HEK293 (cell line): ENCODE data around the gene SMURF1.

Experiments used
- CTCF ChIA-PET: fragments of 350-600 bp; formaldehyde crosslinking; extraction: SDS; loops from one replicate; lab custom pipeline; 2021; ENCODE audit warnings: antibody characterized with exemption; lab: Yijun Ruan, JAX
- POLR2A ChIA-PET: fragments of 300-600 bp; formaldehyde crosslinking; extraction: SDS; loops from one replicate; lab custom pipeline; 2020; ENCODE audit warnings: antibody characterized with exemption, inconsistent platforms; lab: Yijun Ruan, JAX
- H3K27ac ChIP-seq: fragments of 200-500 bp; sonication (Bioruptor generic); 2 replicates; pipeline ENCODE4 v1.5.1; 2014; ENCODE audit warnings: low read depth, low read length, control low read depth, inconsistent platforms; ENCODE audit errors: extremely low read depth
- H3K36me3 ChIP-seq, 2 experiments: fragments of 200-500 bp in 1 of 2; sonication (Bioruptor generic) in 1 of 2; 1 replicate in 1 of 2; 2 replicates in 1 of 2; pipeline ENCODE4 v1.5.1; 2014 to 2017; ENCODE audit warnings: inconsistent platforms in 2 of 2, low read length in 2 of 2; ENCODE audit not compliant: control insufficient read depth in 2 of 2, insufficient read depth in 1 of 2
- H3K4me1 ChIP-seq: fragments of 200-500 bp; sonication (Bioruptor generic); 2 replicates; pipeline ENCODE4 v1.5.1; 2014; ENCODE audit warnings: mild to moderate bottlenecking, low read length, inconsistent platforms; ENCODE audit not compliant: control insufficient read depth, insufficient read depth
- H3K4me3 ChIP-seq: 2 replicates; pipeline ENCODE4 v1.5.1; 2011; ENCODE audit warnings: low read depth, mild to moderate bottlenecking, control low read depth, low read length, moderate library complexity
- H3K9me3 ChIP-seq: fragments of 200-500 bp; sonication (Bioruptor generic); 2 replicates; pipeline ENCODE4 v1.5.1; 2014; ENCODE audit warnings: low read depth, low read length, inconsistent platforms; ENCODE audit not compliant: control insufficient read depth, insufficient read depth
- BCL11A ChIP-seq: fragments of 450-650 bp; formaldehyde crosslinking; IDR thresholded peaks from 2 replicates; pipeline ENCODE4 v1.5.1; 2016; ENCODE audit warnings: low read depth, missing biosample characterization, missing genetic modification characterization
- HOXC10 ChIP-seq: sonication (generic); formaldehyde crosslinking; IDR thresholded peaks from 2 replicates; pipeline ENCODE4 v1.8.1; 2023; ENCODE audit warnings: mild to moderate bottlenecking, missing genetic modification reagents
- SETDB1 ChIP-seq: IDR thresholded peaks from one replicate; pipeline ENCODE4 v1.6.1; 2017; ENCODE audit warnings: mild to moderate bottlenecking, low read length, moderate library complexity, mixed read lengths; ENCODE audit not compliant: insufficient read length
- ZNF121 ChIP-seq: fragments of 450-650 bp; formaldehyde crosslinking; IDR thresholded peaks from 2 replicates; pipeline ENCODE4 v1.5.1; 2016; ENCODE audit warnings: missing biosample characterization, missing genetic modification characterization
- ZNF211 ChIP-seq: fragments of 450-650 bp; formaldehyde crosslinking; IDR thresholded peaks from 2 replicates; pipeline ENCODE4 v1.5.1; 2016; ENCODE audit warnings: low read depth, missing biosample characterization, missing genetic modification characterization
- ZNF248 ChIP-seq: fragments of 450-650 bp; formaldehyde crosslinking; IDR thresholded peaks from 2 replicates; pipeline ENCODE4 v1.5.1; 2017; ENCODE audit warnings: missing biosample characterization, missing genetic modification characterization
- ZNF324 ChIP-seq: fragments of 450-650 bp; formaldehyde crosslinking; IDR thresholded peaks from 2 replicates; pipeline ENCODE4 v1.5.1; 2016; ENCODE audit warnings: missing biosample characterization, missing genetic modification characterization
- ZNF354C ChIP-seq: fragments of 450-650 bp; formaldehyde crosslinking; IDR thresholded peaks from 2 replicates; pipeline ENCODE4 v1.5.1; 2016; ENCODE audit warnings: missing biosample characterization, missing genetic modification characterization, low read depth, borderline replicate concordance
- ZNF416 ChIP-seq: fragments of 450-650 bp; formaldehyde crosslinking; IDR thresholded peaks from 2 replicates; pipeline ENCODE4 v1.5.1; 2016; ENCODE audit warnings: missing biosample characterization, missing genetic modification characterization
- ZNF423 ChIP-seq: fragments of 450-650 bp; formaldehyde crosslinking; IDR thresholded peaks from 2 replicates; pipeline ENCODE4 v1.5.1; 2016; ENCODE audit warnings: missing biosample characterization, missing genetic modification characterization
- ZNF530 ChIP-seq: fragments of 450-650 bp; formaldehyde crosslinking; IDR thresholded peaks from 2 replicates; pipeline ENCODE4 v1.5.1; 2016; ENCODE audit warnings: low read depth, missing biosample characterization, missing genetic modification characterization
- ZNF560 ChIP-seq: fragments of 450-650 bp; formaldehyde crosslinking; IDR thresholded peaks from 2 replicates; pipeline ENCODE4 v1.5.1; 2017; ENCODE audit warnings: missing biosample characterization, missing genetic modification characterization, borderline replicate concordance
- ZNF600 ChIP-seq: fragments of 450-650 bp; formaldehyde crosslinking; IDR thresholded peaks from 2 replicates; pipeline ENCODE4 v1.5.1; 2016; ENCODE audit warnings: missing biosample characterization, missing genetic modification characterization
- ZNF658 ChIP-seq: fragments of 450-650 bp; formaldehyde crosslinking; IDR thresholded peaks from 2 replicates; pipeline ENCODE4; 2016; ENCODE audit warnings: missing biosample characterization, missing genetic modification characterization
- ZNF837 ChIP-seq: fragments of 450-650 bp; formaldehyde crosslinking; IDR thresholded peaks from 2 replicates; pipeline ENCODE4 v1.5.1; 2016; ENCODE audit warnings: missing biosample characterization, missing genetic modification characterization
- TF ChIP-seq, protein P1 (sequence below): fragments of 450-650 bp; formaldehyde crosslinking; IDR thresholded peaks from 2 replicates; pipeline ENCODE4 v1.5.1; 2016; ENCODE audit warnings: missing biosample characterization, missing genetic modification characterization
- TF ChIP-seq, protein P2 (sequence below): fragments of 450-650 bp; formaldehyde crosslinking; IDR thresholded peaks from 2 replicates; pipeline ENCODE4 v1.5.1; 2016; ENCODE audit warnings: missing biosample characterization, missing genetic modification characterization
- TF ChIP-seq, protein P3 (sequence below): fragments of 450-650 bp; formaldehyde crosslinking; IDR thresholded peaks from 2 replicates; pipeline ENCODE4 v1.5.1; 2017; ENCODE audit warnings: missing biosample characterization, missing genetic modification characterization
- TF ChIP-seq, protein P4 (sequence below): fragments of 450-650 bp; formaldehyde crosslinking; conservative IDR thresholded peaks from 2 replicates; pipeline ENCODE4 v1.5.1; 2016; ENCODE audit warnings: low read depth, missing biosample characterization, missing genetic modification characterization

The SMURF1 gene

DNA sequence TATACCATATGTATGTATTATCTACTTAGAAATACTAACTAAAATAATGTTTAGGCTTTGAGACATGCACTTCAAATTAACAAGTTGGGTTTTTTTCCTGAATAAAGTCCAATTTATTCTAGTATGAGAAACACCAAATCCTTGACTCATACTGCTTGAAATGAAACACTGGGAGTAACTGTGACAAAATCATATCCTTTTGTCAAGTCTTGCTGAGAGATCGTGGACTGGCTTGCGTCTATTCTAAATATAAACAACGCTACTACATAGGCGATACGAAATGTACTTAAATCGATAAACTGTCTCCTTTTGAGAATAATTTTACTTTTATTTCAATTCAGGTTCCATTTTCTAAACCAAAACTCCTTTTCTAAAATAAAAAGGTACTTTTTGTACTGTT, 16.3 kb downstream of the SMURF1 start:
- no peak for TF ChIP-seq ZNF248
- 0 out of 2 replicates have a peak, but pooled peaks have one; percentile 3 for TF ChIP-seq ZNF121 (tag by site-specific recombination)
- ChIA-PET POLR2A (no interaction called here), CTCF (interaction anchor here (0.6 to 1.4 kb wide), 3 partner anchors 10 to 90 kb away, joined by 3 to 7 read pairs (median 5); no protein-coding TSS in a partner anchor)
- 0 out of 2 replicates have a peak, but pooled peaks cover 6% of the 10 kb centered on the region for H3K4me1 ChIP-seq
- H3K4me3 ChIP-seq, result no peak overlapping the region
- H3K27ac ChIP-seq, result no peak overlapping the region
- no peaks in the 10 kb centered on the region for H3K9me3 ChIP-seq
- H3K36me3 ChIP-seq, result no peaks in the 10 kb centered on the region

DNA sequence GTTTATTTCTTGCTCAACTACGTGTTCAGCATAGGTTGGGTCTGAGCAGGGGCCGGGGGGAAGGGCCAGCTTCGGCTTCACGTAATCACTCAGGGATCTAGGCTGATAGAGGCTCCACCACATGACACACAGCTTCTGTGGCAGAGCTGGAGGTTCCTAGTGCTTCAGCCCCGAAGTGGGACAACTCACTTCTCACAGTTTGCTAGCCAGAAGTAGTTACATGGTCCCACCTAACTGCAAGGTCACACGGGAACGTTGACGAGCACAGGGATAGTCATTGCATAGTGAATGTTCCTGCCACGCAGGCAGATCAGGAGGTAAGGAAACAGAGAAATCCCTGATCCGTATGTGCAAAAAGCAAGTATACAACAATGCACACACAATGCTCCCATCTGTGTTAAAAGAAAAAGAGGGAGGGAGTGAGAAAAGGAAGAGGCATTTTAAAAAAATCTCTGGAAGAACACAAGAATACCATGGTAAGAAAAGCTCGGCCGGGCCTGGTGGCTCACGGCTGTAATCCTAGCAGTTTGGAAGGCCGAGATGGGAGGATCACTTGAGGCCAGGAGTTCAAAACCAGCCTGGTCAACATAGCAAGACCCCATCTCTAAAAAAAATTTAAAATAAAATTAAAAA, 16.9 kb downstream of the SMURF1 start:
- Histone ChIP-seq H3K27ac (no peak overlapping the region), H3K9me3 (no peaks in the 10 kb centered on the region), H3K36me3 (no peaks in the 10 kb centered on the region), H3K4me1 (0 out of 2 replicates have a peak, but pooled peaks cover 6% of the 10 kb centered on the region), H3K4me3 (no peak overlapping the region)
- TF ChIP-seq ZNF658 (tag by site-specific recombination), result no peak
- TF ChIP-seq ZNF211 (tag by site-specific recombination), result no peak
- TF ChIP-seq, protein P1, sequence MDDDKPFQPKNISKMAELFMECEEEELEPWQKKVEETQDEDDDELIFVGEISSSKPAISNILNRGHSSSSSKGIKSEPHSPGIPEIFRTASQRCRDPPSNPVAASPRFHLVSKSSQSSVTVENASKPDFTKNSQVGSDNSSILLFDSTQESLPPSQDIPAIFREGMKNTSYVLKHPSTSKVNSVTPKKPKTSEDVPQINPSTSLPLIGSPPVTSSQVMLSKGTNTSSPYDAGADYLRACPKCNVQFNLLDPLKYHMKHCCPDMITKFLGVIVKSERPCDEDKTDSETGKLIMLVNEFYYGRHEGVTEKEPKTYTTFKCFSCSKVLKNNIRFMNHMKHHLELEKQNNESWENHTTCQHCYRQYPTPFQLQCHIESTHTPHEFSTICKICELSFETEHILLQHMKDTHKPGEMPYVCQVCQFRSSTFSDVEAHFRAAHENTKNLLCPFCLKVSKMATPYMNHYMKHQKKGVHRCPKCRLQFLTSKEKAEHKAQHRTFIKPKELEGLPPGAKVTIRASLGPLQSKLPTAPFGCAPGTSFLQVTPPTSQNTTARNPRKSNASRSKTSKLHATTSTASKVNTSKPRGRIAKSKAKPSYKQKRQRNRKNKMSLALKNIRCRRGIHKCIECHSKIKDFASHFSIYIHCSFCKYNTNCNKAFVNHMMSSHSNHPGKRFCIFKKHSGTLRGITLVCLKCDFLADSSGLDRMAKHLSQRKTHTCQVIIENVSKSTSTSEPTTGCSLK, result no peak
- TF ChIP-seq ZNF416, result no peak
- no peak for TF ChIP-seq ZNF324
- TF ChIP-seq BCL11A (tag by site-specific recombination), result no peak
- TF ChIP-seq ZNF530 (tag by site-specific recombination), result no peak
- TF ChIP-seq SETDB1, result peak; percentile 13
- TF ChIP-seq, protein P2, sequence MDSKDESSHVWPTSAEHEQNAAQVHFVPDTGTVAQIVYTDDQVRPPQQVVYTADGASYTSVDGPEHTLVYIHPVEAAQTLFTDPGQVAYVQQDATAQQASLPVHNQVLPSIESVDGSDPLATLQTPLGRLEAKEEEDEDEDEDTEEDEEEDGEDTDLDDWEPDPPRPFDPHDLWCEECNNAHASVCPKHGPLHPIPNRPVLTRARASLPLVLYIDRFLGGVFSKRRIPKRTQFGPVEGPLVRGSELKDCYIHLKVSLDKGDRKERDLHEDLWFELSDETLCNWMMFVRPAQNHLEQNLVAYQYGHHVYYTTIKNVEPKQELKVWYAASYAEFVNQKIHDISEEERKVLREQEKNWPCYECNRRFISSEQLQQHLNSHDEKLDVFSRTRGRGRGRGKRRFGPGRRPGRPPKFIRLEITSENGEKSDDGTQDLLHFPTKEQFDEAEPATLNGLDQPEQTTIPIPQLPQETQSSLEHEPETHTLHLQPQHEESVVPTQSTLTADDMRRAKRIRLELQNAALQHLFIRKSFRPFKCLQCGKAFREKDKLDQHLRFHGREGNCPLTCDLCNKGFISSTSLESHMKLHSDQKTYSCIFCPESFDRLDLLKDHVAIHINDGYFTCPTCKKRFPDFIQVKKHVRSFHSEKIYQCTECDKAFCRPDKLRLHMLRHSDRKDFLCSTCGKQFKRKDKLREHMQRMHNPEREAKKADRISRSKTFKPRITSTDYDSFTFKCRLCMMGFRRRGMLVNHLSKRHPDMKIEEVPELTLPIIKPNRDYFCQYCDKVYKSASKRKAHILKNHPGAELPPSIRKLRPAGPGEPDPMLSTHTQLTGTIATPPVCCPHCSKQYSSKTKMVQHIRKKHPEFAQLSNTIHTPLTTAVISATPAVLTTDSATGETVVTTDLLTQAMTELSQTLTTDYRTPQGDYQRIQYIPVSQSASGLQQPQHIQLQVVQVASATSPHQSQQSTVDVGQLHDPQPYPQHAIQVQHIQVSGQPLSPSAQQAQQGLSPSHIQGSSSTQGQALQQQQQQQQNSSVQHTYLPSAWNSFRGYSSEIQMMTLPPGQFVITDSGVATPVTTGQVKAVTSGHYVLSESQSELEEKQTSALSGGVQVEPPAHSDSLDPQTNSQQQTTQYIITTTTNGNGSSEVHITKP (tag by site-specific recombination), result no peak
- peak; percentile 46; the same call in 1 of the 2 replicates for TF ChIP-seq ZNF121 (tag by site-specific recombination)
- TF ChIP-seq ZNF837 (tag by site-specific recombination), result no peak
- no peak for TF ChIP-seq ZNF423 (tag by site-specific recombination)
- TF ChIP-seq, protein P3, sequence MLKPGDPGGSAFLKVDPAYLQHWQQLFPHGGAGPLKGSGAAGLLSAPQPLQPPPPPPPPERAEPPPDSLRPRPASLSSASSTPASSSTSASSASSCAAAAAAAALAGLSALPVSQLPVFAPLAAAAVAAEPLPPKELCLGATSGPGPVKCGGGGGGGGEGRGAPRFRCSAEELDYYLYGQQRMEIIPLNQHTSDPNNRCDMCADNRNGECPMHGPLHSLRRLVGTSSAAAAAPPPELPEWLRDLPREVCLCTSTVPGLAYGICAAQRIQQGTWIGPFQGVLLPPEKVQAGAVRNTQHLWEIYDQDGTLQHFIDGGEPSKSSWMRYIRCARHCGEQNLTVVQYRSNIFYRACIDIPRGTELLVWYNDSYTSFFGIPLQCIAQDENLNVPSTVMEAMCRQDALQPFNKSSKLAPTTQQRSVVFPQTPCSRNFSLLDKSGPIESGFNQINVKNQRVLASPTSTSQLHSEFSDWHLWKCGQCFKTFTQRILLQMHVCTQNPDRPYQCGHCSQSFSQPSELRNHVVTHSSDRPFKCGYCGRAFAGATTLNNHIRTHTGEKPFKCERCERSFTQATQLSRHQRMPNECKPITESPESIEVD, result no peak
- ChIA-PET POLR2A (no interaction called here), CTCF (interaction anchor here (0.6 to 1.4 kb wide), 3 partner anchors 10 to 90 kb away, joined by 3 to 7 read pairs (median 5); no protein-coding TSS in a partner anchor)

DNA sequence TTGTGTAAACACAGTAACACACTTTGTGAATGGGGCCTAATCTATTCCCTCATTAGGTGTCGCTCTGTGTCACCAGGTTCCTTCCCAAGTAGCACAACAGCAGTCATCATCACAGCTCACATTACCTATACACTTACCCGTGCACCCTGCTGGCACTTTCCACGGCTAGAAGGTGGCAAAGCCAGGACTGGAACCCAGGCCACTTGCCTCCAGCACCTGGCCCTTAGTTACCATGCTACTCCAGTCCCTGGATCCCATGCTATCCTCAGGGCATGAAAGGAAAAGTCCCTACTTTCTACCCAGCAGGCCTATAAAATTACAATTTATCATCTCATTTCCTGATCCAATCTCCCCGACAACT, 18.4 kb downstream of the SMURF1 start:
- ChIA-PET CTCF (no interaction called here), POLR2A (no interaction called here)
- H3K4me3 ChIP-seq, result no peak overlapping the region
- H3K36me3 ChIP-seq, result no peaks in the 10 kb centered on the region
- no peaks in the 10 kb centered on the region for H3K9me3 ChIP-seq
- H3K4me1 ChIP-seq, result 0 out of 2 replicates have a peak, but pooled peaks cover 6% of the 10 kb centered on the region
- H3K27ac ChIP-seq, result no peak overlapping the region
- TF ChIP-seq ZNF560 (tag by site-specific recombination) (no peak), ZNF600 (peak; percentile 95), HOXC10 (CRISPR knock-in tag) (no peak), ZNF354C (no peak)
- TF ChIP-seq, protein P4, sequence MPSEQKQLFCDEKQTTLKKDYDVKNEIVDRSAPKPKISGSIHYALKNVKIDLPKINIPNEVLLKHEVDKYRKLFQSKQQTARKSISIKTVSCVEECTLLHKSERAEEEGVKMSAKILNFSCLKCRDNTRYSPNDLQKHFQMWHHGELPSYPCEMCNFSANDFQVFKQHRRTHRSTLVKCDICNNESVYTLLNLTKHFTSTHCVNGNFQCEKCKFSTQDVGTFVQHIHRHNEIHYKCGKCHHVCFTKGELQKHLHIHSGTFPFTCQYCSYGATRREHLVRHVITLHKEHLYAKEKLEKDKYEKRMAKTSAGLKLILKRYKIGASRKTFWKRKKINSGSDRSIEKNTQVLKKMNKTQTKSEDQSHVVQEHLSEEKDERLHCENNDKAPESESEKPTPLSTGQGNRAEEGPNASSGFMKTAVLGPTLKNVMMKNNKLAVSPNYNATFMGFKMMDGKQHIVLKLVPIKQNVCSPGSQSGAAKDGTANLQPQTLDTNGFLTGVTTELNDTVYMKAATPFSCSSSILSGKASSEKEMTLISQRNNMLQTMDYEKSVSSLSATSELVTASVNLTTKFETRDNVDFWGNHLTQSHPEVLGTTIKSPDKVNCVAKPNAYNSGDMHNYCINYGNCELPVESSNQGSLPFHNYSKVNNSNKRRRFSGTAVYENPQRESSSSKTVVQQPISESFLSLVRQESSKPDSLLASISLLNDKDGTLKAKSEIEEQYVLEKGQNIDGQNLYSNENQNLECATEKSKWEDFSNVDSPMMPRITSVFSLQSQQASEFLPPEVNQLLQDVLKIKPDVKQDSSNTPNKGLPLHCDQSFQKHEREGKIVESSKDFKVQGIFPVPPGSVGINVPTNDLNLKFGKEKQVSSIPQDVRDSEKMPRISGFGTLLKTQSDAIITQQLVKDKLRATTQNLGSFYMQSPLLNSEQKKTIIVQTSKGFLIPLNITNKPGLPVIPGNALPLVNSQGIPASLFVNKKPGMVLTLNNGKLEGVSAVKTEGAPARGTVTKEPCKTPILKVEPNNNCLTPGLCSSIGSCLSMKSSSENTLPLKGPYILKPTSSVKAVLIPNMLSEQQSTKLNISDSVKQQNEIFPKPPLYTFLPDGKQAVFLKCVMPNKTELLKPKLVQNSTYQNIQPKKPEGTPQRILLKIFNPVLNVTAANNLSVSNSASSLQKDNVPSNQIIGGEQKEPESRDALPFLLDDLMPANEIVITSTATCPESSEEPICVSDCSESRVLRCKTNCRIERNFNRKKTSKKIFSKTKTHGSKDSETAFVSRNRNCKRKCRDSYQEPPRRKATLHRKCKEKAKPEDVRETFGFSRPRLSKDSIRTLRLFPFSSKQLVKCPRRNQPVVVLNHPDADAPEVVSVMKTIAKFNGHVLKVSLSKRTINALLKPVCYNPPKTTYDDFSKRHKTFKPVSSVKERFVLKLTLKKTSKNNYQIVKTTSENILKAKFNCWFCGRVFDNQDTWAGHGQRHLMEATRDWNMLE, result no peak
